Breast epithelium (tissue), 4 donors: ENCODE results near the gene ATP9A. TPM values are rescaled to one million over a fixed set of nuclear protein-coding genes. Genes with fewer than 3 reads are reported as not detected.

Experiments
- DNase-seq, 2 donors: peaks; one replicate each; pipeline ENCODE4 v3.0.0-alpha.2; 2019; ENCODE audit warnings: low spot score in 2 of 2
- H3K27ac ChIP-seq, 2 donors: fragments of 200-600 bp; sonication (generic) in 1 of 2; one replicate each; pipeline ENCODE4 v1.5.1; 2016 to 2019; ENCODE audit warnings: mild to moderate bottlenecking in 1 of 2
- H3K27me3 ChIP-seq, 2 donors: fragments of 200-600 bp; sonication (generic) in 1 of 2; one replicate each; pipeline versions ENCODE4 v1.5.1 to v1.6.0; 2017 to 2019; ENCODE audit warnings: control low read depth in 1 of 2, mild to moderate bottlenecking in 1 of 2
- H3K36me3 ChIP-seq: fragments of 200-600 bp; one replicate; pipeline ENCODE4 v1.5.1; 2019
- H3K4me1 ChIP-seq, 2 donors: fragments of 200-600 bp; sonication (generic); one replicate each; pipeline ENCODE4 v1.5.1; 2016 to 2019; ENCODE audit warnings: control low read depth in 1 of 2
- H3K4me3 ChIP-seq, 3 donors: fragments of 200-600 bp; sonication (generic); 1 replicate in 2 of 3; 2 replicates in 1 of 3; pipeline ENCODE4 v1.5.1; 2016 to 2019; ENCODE audit warnings: mild to moderate bottlenecking in 3 of 3, moderate library complexity in 2 of 3
- H3K9me3 ChIP-seq, 2 donors: fragments of 200-600 bp; sonication (generic) in 1 of 2; one replicate each; pipeline ENCODE4 v1.5.1; 2016 to 2019; ENCODE audit warnings: control low read depth in 1 of 2
- POLR2A ChIP-seq: fragments of 450-650 bp; IDR thresholded peaks from one replicate; pipeline ENCODE4 v1.6.1; 2016; ENCODE audit warnings: antibody characterized with exemption, mild to moderate bottlenecking, moderate library complexity
- POLR2AphosphoS5 ChIP-seq, 3 donors: sonication (generic); formaldehyde crosslinking; IDR thresholded peaks; one replicate each; pipeline ENCODE4 v1.6.1; 2017; ENCODE audit warnings: antibody characterized with exemption in 3 of 3
- intact Hi-C: fragments of 100-400 bp; cut with DNase I; formaldehyde crosslinking; loops from one replicate; pipeline ENCODE4 v1.15.1; 2023; ENCODE audit warnings: low total_unique reads
- total RNA-seq, 3 donors: library from RNA; depleted of rRNA; stranded (reverse); fragments of >200 nt; gene quantifications; one replicate each; pipeline ENCODE4 v1.1.0, GENCODE V29; 2016
- TF ChIP-seq, protein P1 (sequence below), 3 donors: fragments of 450-650 bp; IDR thresholded peaks; one replicate each; pipeline ENCODE4 v1.5.1; 2016 to 2017; ENCODE audit warnings: antibody characterized with exemption in 3 of 3, mild to moderate bottlenecking in 3 of 3, moderate library complexity in 3 of 3

Gene ATP9A
- total RNA-seq, 3 donors from 2014 or later, result 41.6 to 98.4 (median 50.8) TPM

DNA sequence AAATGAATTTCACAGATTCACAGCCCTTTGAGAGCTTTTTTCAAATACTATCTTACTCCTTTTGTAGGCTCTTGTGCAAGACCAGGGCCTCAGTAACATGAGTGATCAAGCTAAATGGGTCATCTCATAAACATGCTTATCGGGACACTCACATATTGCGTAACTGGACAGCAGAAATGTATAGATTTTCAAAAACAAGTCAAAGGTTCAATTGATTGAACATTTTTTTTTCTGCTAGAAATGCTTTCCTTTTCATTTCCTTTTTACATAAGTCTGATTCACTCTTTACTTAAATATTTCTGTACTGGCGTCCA is 42.8 kb upstream of the ATP9A start:
- Histone ChIP-seq H3K27ac (no peak overlapping the region), H3K4me3 (no peak overlapping the region), H3K4me1 (no peaks in the 10 kb centered on the region), H3K27me3 (no peaks in the 10 kb centered on the region), H3K36me3 (no peaks in the 10 kb centered on the region), H3K9me3 (no peaks in the 10 kb centered on the region)
- no peak for TF ChIP-seq POLR2AphosphoS5 (IDR thresholded peaks at IDR 0.05)
- TF ChIP-seq, protein P1, sequence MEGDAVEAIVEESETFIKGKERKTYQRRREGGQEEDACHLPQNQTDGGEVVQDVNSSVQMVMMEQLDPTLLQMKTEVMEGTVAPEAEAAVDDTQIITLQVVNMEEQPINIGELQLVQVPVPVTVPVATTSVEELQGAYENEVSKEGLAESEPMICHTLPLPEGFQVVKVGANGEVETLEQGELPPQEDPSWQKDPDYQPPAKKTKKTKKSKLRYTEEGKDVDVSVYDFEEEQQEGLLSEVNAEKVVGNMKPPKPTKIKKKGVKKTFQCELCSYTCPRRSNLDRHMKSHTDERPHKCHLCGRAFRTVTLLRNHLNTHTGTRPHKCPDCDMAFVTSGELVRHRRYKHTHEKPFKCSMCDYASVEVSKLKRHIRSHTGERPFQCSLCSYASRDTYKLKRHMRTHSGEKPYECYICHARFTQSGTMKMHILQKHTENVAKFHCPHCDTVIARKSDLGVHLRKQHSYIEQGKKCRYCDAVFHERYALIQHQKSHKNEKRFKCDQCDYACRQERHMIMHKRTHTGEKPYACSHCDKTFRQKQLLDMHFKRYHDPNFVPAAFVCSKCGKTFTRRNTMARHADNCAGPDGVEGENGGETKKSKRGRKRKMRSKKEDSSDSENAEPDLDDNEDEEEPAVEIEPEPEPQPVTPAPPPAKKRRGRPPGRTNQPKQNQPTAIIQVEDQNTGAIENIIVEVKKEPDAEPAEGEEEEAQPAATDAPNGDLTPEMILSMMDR (IDR thresholded peaks at IDR 0.05), result no peak
- TF ChIP-seq POLR2A, result no peak
- DNase-seq, result no peak
- intact Hi-C loops, result no loop called here

DNA sequence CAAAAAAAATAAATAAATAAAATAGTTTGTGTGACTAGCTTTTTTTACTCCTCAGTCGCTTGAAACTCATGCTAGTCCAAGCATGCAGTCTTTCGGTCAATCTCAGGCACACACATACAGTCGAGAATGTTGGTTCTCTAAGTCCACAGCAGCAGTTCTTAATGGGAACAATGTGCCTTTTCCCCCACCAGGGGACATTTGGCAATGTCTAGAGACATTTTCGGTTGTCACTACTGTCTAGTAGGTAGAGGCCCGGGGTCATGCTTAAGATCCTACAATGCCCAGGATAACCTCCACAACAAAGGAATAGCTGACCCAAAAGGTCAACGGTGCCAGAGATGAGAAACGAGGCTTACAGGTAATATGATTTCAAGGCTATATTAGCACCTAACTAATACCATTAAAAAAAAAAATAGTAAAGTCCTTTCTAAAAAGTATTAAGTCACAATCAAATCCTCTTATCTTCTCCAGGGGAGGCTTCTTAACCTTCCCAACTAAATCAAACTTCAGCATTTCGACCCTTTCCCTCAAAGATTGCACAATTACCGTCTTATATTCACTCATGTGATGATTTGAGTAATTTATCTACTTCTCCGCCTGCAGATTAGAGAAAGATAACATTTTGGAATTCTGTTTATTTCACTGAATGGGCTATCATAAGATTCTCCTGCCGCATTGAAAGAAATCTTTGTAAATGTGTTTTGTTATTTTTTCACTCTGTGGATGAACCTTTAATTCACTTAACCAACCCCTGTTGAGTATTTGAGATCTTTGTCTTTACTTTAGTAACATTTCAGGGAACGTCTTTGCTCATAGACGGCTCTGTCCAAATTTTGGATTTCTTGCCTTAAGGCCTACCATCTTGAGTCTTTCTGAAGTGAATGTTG is 42.2 kb upstream of the ATP9A start:
- no peak for DNase-seq
- Histone ChIP-seq H3K4me1 (no peaks in the 10 kb centered on the region), H3K36me3 (no peaks in the 10 kb centered on the region), H3K27ac (no peak overlapping the region), H3K9me3 (no peaks in the 10 kb centered on the region), H3K27me3 (no peaks in the 10 kb centered on the region), H3K4me3 (no peak overlapping the region)
- TF ChIP-seq POLR2A (no peak), POLR2AphosphoS5 (IDR thresholded peaks at IDR 0.05) (no peak)
- TF ChIP-seq, protein P1 (IDR thresholded peaks at IDR 0.05), result no peak
- intact Hi-C loops, result no loop called here

DNA sequence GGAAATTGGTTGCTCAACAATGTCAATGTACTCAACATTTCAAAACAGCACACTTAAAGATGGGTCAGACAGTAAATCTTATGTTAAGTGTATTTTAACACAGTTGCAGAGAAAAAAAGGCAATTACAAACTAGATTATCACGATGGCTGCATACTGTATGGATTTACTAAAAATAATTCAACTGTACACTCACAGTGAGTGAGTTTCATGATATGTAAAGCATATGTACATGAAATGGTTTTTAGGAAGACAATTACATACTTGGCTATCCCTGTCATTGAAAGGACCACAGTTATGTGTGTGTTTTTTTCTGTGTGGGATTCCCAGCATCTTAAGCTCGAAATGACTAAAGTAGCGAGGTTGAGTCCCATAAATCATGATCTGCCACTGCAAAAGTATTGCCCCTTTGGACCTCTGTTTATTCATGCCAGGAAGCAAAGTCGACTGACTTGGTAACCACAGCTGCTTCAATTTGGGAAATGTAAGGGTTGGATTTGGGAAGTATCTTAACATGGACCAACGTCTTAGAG is 39.6 kb upstream of the ATP9A start:
- no peak for TF ChIP-seq POLR2AphosphoS5 (IDR thresholded peaks at IDR 0.05)
- no peak for TF ChIP-seq POLR2A
- Histone ChIP-seq H3K4me3 (no peak overlapping the region), H3K4me1 (no peaks in the 10 kb centered on the region), H3K27ac (no peak overlapping the region), H3K36me3 (no peaks in the 10 kb centered on the region), H3K9me3 (no peaks in the 10 kb centered on the region), H3K27me3 (no peaks in the 10 kb centered on the region)
- no peak for DNase-seq
- intact Hi-C loops, result no loop called here

DNA sequence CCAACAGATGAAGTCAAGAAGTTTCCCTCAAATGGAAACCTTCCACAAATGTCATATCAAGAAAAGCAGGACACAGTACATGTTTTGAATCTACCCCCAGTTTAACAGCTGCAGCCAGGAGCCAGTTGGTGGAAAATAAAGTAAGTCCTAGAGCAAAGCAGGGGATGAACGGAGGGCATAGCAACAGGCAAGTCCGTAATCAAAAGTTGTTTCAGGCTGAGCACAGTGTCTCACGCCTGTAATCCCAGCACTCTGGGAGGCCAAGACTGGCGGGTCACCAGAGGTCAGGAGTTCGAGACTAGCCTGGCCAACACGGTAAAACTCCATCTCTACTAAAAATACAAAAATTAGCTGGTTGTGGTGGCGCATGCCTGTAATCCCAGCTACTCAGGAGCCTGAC is 36.6 kb upstream of the ATP9A start:
- no peak overlapping the region for H3K4me3 ChIP-seq
- H3K27me3 ChIP-seq, result peaks cover 0 to 16% of the 10 kb centered on the region in 2 donors
- H3K4me1 ChIP-seq, result peaks cover 0 to 17% of the 10 kb centered on the region in 2 donors
- no peaks in the 10 kb centered on the region for H3K36me3 ChIP-seq
- no peak for DNase-seq
- TF ChIP-seq POLR2A (no peak), POLR2AphosphoS5 (IDR thresholded peaks at IDR 0.05) (no peak)
- TF ChIP-seq, protein P1 (IDR thresholded peaks at IDR 0.05), result no peak
- H3K27ac ChIP-seq, result no peak overlapping the region
- H3K9me3 ChIP-seq, result no peaks in the 10 kb centered on the region
- intact Hi-C loops, result no loop called here

DNA sequence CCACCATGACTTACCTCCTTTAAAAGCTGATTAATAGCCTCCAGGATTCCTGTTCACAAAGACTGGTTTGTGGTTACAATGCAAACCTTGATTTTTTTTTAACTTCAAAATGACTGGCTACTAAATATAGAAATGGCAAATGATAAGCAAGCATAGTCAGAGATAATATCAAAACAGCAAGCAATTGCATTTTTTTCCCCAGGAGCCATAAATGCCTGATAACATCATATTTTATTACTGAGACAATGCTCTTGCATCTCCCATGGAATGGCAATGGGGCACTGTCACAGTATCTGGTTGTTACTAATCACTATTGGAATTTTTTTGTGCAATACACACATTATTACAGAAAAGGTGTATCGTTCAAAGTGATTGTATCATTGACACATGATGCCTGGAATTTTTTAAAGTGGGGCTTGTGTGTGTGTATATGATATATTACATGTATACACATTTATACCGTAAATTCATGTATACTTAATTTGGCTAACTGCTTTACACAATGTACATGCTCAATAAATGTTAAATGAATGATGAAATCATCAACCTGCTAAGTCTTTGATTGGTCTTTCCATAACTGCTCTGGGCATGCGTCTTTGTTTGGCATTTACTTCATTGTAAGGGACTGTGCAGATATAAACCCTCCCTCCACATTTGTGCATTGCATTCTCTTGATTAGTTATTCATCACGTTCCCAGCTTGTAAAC is 35.1 kb upstream of the ATP9A start:
- Histone ChIP-seq H3K9me3 (no peaks in the 10 kb centered on the region), H3K27me3 (peaks cover 0 to 16% of the 10 kb centered on the region in 2 donors), H3K27ac (no peak overlapping the region), H3K4me3 (no peak overlapping the region), H3K36me3 (no peaks in the 10 kb centered on the region), H3K4me1 (peaks cover 0 to 17% of the 10 kb centered on the region in 2 donors)
- no peak for DNase-seq
- intact Hi-C loops, result no loop called here
- TF ChIP-seq POLR2A (no peak), POLR2AphosphoS5 (IDR thresholded peaks at IDR 0.05) (no peak)
- TF ChIP-seq, protein P1 (IDR thresholded peaks at IDR 0.05), result no peak
